Tibial nerve (tissue), 4 donors: ENCODE data around the gene GMCL1. TPM values are rescaled to one million over a fixed set of nuclear protein-coding genes. Genes with fewer than 3 reads are reported as not detected.
A peak's percentile ranks its signal among the peaks of the same experiment; 100 is the strongest.

Experiments used
- DNase-seq, 2 donors: peaks; one replicate each; pipeline ENCODE4 v3.0.0-alpha.2; 2019; ENCODE audit warnings: low spot score in 2 of 2
- H3K27ac ChIP-seq, 4 donors: fragments of 200-600 bp; sonication (generic) in 3 of 4; one replicate each; pipeline ENCODE4 v1.5.1; 2017 to 2019; ENCODE audit warnings: mild to moderate bottlenecking in 1 of 4
- H3K27me3 ChIP-seq, 2 donors: fragments of 200-600 bp; sonication (generic) in 1 of 2; one replicate each; pipeline versions ENCODE4 v1.5.1 to v1.6.0; 2017 to 2019
- H3K36me3 ChIP-seq, 3 donors: fragments of 200-600 bp; sonication (generic); one replicate each; pipeline ENCODE4 v1.5.1; 2018 to 2019
- H3K4me1 ChIP-seq, 4 donors: fragments of 200-600 bp; sonication (generic) in 3 of 4; one replicate each; pipeline ENCODE4 v1.5.1; 2017 to 2019
- H3K4me3 ChIP-seq, 4 donors: fragments of 200-600 bp; sonication (generic) in 3 of 4; one replicate each; pipeline ENCODE4 v1.5.1; 2017 to 2019; ENCODE audit warnings: mild to moderate bottlenecking in 1 of 4, moderate library complexity in 1 of 4
- H3K9me3 ChIP-seq, 4 donors: fragments of 200-600 bp; sonication (generic) in 3 of 4; one replicate each; pipeline ENCODE4 v1.5.1; 2017 to 2019
- CTCF ChIP-seq, 5 experiments: fragments of 200-600 bp in 3 of 5; fragments of 450-650 bp in 2 of 5; sonication (generic) in 3 of 5; IDR thresholded peaks; one replicate each; pipeline ENCODE4 v1.5.1; 2016 to 2019; ENCODE audit warnings: antibody characterized with exemption in 5 of 5, mild to moderate bottlenecking in 3 of 5, moderate library complexity in 2 of 5
- EP300 ChIP-seq, 2 donors: sonication (generic); formaldehyde crosslinking; IDR thresholded peaks; one replicate each; pipeline ENCODE4 v1.6.1; 2017; ENCODE audit warnings: antibody characterized with exemption in 2 of 2, mild to moderate bottlenecking in 1 of 2
- POLR2A ChIP-seq, 2 donors: fragments of 450-650 bp; IDR thresholded peaks; one replicate each; pipeline ENCODE4 v1.6.1; 2017; ENCODE audit warnings: antibody characterized with exemption in 2 of 2, mild to moderate bottlenecking in 2 of 2, moderate library complexity in 2 of 2
- WGBS, 2 donors: methylation state at CpG; one replicate each; pipeline ENCODE4 v1.1.5; 2018; 5-methylcytosine and 5-hydroxymethylcytosine counted together
- total RNA-seq, 4 donors: library from RNA; depleted of rRNA; stranded (reverse); fragments of >200 nt; gene quantifications; one replicate each; pipeline ENCODE4 v1.1.0, GENCODE V29; 2016

The GMCL1 gene, protein sequence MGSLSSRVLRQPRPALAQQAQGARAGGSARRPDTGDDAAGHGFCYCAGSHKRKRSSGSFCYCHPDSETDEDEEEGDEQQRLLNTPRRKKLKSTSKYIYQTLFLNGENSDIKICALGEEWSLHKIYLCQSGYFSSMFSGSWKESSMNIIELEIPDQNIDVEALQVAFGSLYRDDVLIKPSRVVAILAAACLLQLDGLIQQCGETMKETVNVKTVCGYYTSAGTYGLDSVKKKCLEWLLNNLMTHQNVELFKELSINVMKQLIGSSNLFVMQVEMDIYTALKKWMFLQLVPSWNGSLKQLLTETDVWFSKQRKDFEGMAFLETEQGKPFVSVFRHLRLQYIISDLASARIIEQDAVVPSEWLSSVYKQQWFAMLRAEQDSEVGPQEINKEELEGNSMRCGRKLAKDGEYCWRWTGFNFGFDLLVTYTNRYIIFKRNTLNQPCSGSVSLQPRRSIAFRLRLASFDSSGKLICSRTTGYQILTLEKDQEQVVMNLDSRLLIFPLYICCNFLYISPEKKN
- 10 to 100 TPM; 11.2 to 20.1 (median 15.5) TPM for total RNA-seq

DNA sequence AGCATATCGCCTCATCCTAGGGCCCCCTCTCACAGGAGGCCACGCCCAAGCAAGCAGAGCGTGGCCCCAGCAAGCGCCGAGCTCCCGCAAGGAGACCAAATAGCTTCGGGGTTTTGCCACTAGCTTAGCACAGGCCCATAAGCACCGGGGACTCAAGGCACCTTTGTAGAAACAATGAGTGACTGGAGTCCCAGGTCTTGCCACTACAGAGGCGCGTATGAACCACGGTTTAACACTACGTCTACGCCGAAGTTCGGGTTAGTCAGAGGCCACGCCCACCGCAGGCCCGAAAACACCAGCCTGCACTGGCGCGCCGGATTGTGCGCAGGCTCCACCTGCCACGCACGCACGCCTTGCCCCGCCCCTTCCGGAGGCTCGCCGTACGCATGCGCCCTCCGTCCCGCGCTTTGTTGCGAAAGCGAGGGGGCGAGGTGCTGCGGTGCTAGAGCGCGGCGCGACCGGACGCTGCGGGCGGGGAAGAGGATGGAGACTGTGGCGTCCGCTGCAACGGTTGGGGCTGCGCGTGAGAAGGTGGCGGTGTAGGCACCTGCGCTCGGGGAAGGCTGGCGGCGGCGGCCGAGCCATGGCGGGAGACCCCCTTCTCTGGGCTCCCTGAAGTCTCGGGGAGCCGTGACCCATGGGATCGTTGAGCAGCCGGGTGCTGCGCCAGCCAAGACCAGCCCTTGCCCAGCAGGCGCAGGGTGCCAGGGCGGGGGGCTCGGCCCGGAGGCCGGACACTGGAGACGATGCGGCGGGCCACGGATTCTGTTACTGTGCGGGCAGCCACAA is at the start of gene GMCL1:
TSS of gene GMCL1 (plus strand) at position 405 of the 789 bp plus-strand sequence. CDS start at position 638, 233 bp downstream.
- Histone ChIP-seq H3K36me3 (no peaks in the 10 kb centered on the region), H3K4me1 (peaks cover 3 to 46% (median 16%) of the 10 kb centered on the region in 4 donors), H3K27ac (peak within 1 kb of the TSS; percentile 86 to 96 (median 94)), H3K4me3 (peak within 1 kb of the TSS; percentile 82 to 98 (median 90)), H3K9me3 (no peaks in the 10 kb centered on the region), H3K27me3 (no peaks in the 10 kb centered on the region)
- TF ChIP-seq POLR2A (IDR thresholded peaks at IDR 0.05) (peak; percentile 80 to 96), CTCF (IDR thresholded peaks at IDR 0.05) (peak in 1 of 5 experiments; percentile 49), EP300 (IDR thresholded peaks at IDR 0.05) (peak; percentile 98 to 99)
- peak; percentile 94 to 95 for DNase-seq
- WGBS, 2 donors: 0% methylated on average over 10 to 69 of the region's 74 CpGs

- H3K4me1 ChIP-seq: peaks cover 0 to 27% (median 0%) of the 10 kb centered on the region in 4 donors
- H3K27me3 ChIP-seq: no peaks in the 10 kb centered on the region
- no peak overlapping the region for H3K4me3 ChIP-seq
- TF ChIP-seq CTCF (IDR thresholded peaks at IDR 0.05) (no peak), POLR2A (IDR thresholded peaks at IDR 0.05) (no peak), EP300 (IDR thresholded peaks at IDR 0.05) (no peak)
- WGBS, 2 donors: 49 to 58% methylated on average over 5 of the region's 5 CpGs
- H3K9me3 ChIP-seq: peaks cover 0 to 5% (median 0%) of the 10 kb centered on the region in 4 donors
- peaks cover 0 to 16% (median 0%) of the 10 kb centered on the region in 3 donors for H3K36me3 ChIP-seq
- peak overlapping the region in 1 of 4 donors; percentile 38 for H3K27ac ChIP-seq
- no peak for DNase-seq
Measured at GRCh38 chr2:69780921-69781320, 48.5 kb upstream of the GMCL1 start.

- H3K4me3 ChIP-seq: no peak overlapping the region
- peaks cover 0 to 19% (median 0%) of the 10 kb centered on the region in 3 donors for H3K36me3 ChIP-seq
- H3K9me3 ChIP-seq: no peaks in the 10 kb centered on the region
- DNase-seq: no peak
- peaks cover 0 to 27% (median 0%) of the 10 kb centered on the region in 4 donors for H3K4me1 ChIP-seq
- WGBS, 2 donors: 54 to 60% methylated on average over 5 of the region's 5 CpGs
- H3K27me3 ChIP-seq: no peaks in the 10 kb centered on the region
- H3K27ac ChIP-seq: peak overlapping the region in 1 of 4 donors; percentile 5
- TF ChIP-seq CTCF (IDR thresholded peaks at IDR 0.05) (no peak), POLR2A (IDR thresholded peaks at IDR 0.05) (no peak), EP300 (IDR thresholded peaks at IDR 0.05) (peak in 1 of 2 donors; percentile 66)
Measured at GRCh38 chr2:69781321-69782248, 47.9 kb upstream of the GMCL1 start.

GRCh38 chr2:69784228-69784627 is 45.2 kb upstream of the GMCL1 start:
- peaks cover 0 to 31% (median 0%) of the 10 kb centered on the region in 3 donors for H3K36me3 ChIP-seq
- 87 to 89% methylated on average over 5 of the region's 5 CpGs for WGBS, 2 donors
- no peak for DNase-seq
- no peak overlapping the region for H3K27ac ChIP-seq
- no peaks in the 10 kb centered on the region for H3K9me3 ChIP-seq
- no peak overlapping the region for H3K4me3 ChIP-seq
- peaks cover 0 to 30% (median 3%) of the 10 kb centered on the region in 4 donors for H3K4me1 ChIP-seq
- no peaks in the 10 kb centered on the region for H3K27me3 ChIP-seq
- TF ChIP-seq EP300 (IDR thresholded peaks at IDR 0.05) (no peak), POLR2A (IDR thresholded peaks at IDR 0.05) (no peak), CTCF (IDR thresholded peaks at IDR 0.05) (no peak)
